HG02798 (cell line): ENCODE data around the gene C19orf73.

Experiments
- ATAC-seq: cut with Tn5 transposase; IDR thresholded peaks from one replicate; pipeline ENCODE4 v1.9.1; 2021; ENCODE audit warnings: mild to moderate bottlenecking; ENCODE audit not compliant: unreplicated experiment, poor library complexity

C19orf73 gene

GRCh38 chr19:49118565-49119410 is at the start of gene C19orf73:
Gene C19orf73, minus strand, starts transcription at chr19:49119143. Its CDS starts 121 bp downstream, at chr19:49119022.
- peak; percentile 85 for ATAC-seq

GRCh38 chr19:49168421-49168820 is 49.5 kb upstream of the C19orf73 start:
- ATAC-seq: no peak

GRCh38 chr19:49167857-49168409 is 49.0 kb upstream of the C19orf73 start:
- ATAC-seq: no peak

GRCh38 chr19:49165865-49166301 is 46.9 kb upstream of the C19orf73 start:
- ATAC-seq: no peak

- no peak for ATAC-seq
Measured at GRCh38 chr19:49165111-49165750, 46.3 kb upstream of the C19orf73 start.

GRCh38 chr19:49161987-49162386 is 43.0 kb upstream of the C19orf73 start:
- ATAC-seq: no peak

- no peak for ATAC-seq
Measured at GRCh38 chr19:49160450-49161189, 41.7 kb upstream of the C19orf73 start.

GRCh38 chr19:49157445-49158224 is 38.7 kb upstream of the C19orf73 start, which contains the start of gene TRPM4:
Gene TRPM4, plus strand, starts transcription at chr19:49157792. Its CDS starts 75 bp downstream, at chr19:49157867.
- ATAC-seq: no peak

- ATAC-seq: no peak
Measured at GRCh38 chr19:49155820-49156346, 36.9 kb upstream of the C19orf73 start.

- no peak for ATAC-seq
Measured at GRCh38 chr19:49155005-49155819, 36.3 kb upstream of the C19orf73 start, which contains the start of gene HRC. Gene HRC, minus strand, starts transcription at chr19:49155396. Its CDS starts 159 bp downstream, at chr19:49155237.

GRCh38 chr19:49154279-49154678 is 35.3 kb upstream of the C19orf73 start:
- ATAC-seq: no peak

GRCh38 chr19:49153167-49153809 is 34.3 kb upstream of the C19orf73 start:
- no peak for ATAC-seq

GRCh38 chr19:49152119-49152550 is 33.2 kb upstream of the C19orf73 start:
- no peak for ATAC-seq

GRCh38 chr19:49151267-49152118 is 32.5 kb upstream of the C19orf73 start:
- no peak for ATAC-seq

GRCh38 chr19:49150944-49151243 is 32.0 kb upstream of the C19orf73 start:
- ATAC-seq: no peak

GRCh38 chr19:49150106-49150943 is 31.4 kb upstream of the C19orf73 start:
- ATAC-seq: no peak
